ENCODE data around the gene POLR1F.

GRCh38 chr7:19690736-19691135 is 18.1 kb downstream of the POLR1F start:
- no peak for TF ChIP-seq CTCF (IDR thresholded peaks at IDR 0.05; ENCODE audit: low read depth, low read length, missing input control)
- TF ChIP-seq MAX (IDR thresholded peaks at IDR 0.05), result no peak
- no peak for TF ChIP-seq ATF3 (IDR thresholded peaks at IDR 0.05)
- TF ChIP-seq RXRA (IDR thresholded peaks at IDR 0.05), result no peak
- TF ChIP-seq GABPA (IDR thresholded peaks at IDR 0.05 in 1 of 2, conservative IDR thresholded peaks at IDR 0.05 in 1 of 2), result no peak
- no peak for TF ChIP-seq JUND (IDR thresholded peaks at IDR 0.05)
- TF ChIP-seq FOXA1 (IDR thresholded peaks at IDR 0.05), result no peak

Data from liver (tissue), 3 donors.